VCaP (cell line): ENCODE data around the gene FLOT1.

ENCODE experiments used
- H3K27ac ChIP-seq: fragments of 450-650 bp; 2 replicates; pipeline ENCODE4 v1.5.1; 2017
- CTCF ChIP-seq: fragments of 450-650 bp; conservative IDR thresholded peaks from 2 replicates; pipeline ENCODE4 v1.5.1; 2017; ENCODE audit warnings: mild to moderate bottlenecking, moderate library complexity

Gene FLOT1

GRCh38 chr6:30781395-30781742, 38.9 kb upstream of the FLOT1 start:
- H3K27ac ChIP-seq: peak overlapping the region; percentile 75
- TF ChIP-seq CTCF: no peak

DNA sequence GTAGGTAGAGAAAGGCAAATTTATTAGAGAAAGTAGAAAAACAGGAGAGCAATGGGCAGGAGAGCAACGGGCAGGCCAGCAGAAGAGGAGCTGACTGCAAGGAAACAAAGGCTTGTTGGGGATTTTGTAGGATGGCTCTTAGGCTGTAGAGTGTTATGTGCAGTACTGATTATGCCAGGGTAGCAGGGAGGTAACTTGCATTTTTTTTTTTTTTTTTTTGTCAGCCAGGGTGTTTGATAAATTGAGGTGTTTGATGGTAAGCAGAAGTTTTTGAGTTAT, 38.1 kb upstream of the FLOT1 start:
- peak overlapping the region; percentile 59; the same call in 1 of the 2 replicates for H3K27ac ChIP-seq
- TF ChIP-seq CTCF: no peak

GRCh38 chr6:30779850-30780641, 37.6 kb upstream of the FLOT1 start:
- H3K27ac ChIP-seq: peak overlapping the region; percentile 59; the same call in 1 of the 2 replicates
- TF ChIP-seq CTCF: no peak

- H3K27ac ChIP-seq: peak overlapping the region; percentile 59
- no peak for TF ChIP-seq CTCF
These were observed 35.6 kb upstream of the FLOT1 start for GRCh38 chr6:30778001-30778635.

DNA sequence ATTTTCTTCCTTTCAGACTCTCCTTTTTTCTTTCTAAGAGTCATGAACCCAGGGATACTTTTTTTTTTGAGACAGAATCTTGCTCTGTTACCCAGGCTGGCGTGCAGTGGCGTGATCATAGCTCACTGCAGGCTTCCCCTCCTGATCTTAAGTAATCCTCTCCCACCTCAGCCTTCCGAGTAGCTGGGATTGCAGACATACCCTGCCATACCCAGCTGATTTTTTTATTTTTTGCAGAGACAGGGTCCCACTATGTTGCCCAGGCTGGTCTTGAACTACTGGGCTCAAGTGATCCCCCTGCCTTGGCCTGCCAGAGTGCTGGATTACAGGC, 34.6 kb upstream of the FLOT1 start:
- H3K27ac ChIP-seq: peak overlapping the region; percentile 59; the same call in 1 of the 2 replicates
- TF ChIP-seq CTCF: no peak

GRCh38 chr6:30776390-30777154, 34.1 kb upstream of the FLOT1 start:
- peak overlapping the region; percentile 59; the same call in 1 of the 2 replicates for H3K27ac ChIP-seq
- no peak for TF ChIP-seq CTCF

- no peak for TF ChIP-seq CTCF
- no peak overlapping the region for H3K27ac ChIP-seq
These were observed 32.6 kb upstream of the FLOT1 start for GRCh38 chr6:30775104-30775503.
